BLaER1 treated with 17β-estradiol and CSF1 and Interleukin-3, amounts not matched to agents 10 nM and 100 nM (cell line): ENCODE data around the gene NANOS2.

Experiments
- H3K27ac ChIP-seq, 11 experiments: shearing (Covaris generic); formaldehyde crosslinking; 2 replicates each; pipeline ENCODE4 v1.8.1; 2022
- H3K27me3 ChIP-seq, 11 experiments: shearing (Covaris generic); formaldehyde crosslinking; 2 replicates each; pipeline ENCODE4 v1.8.1; 2022
- H3K36me3 ChIP-seq, 11 experiments: shearing (Covaris generic); formaldehyde crosslinking; 2 replicates each; pipeline ENCODE4 v1.8.1; 2022
- H3K4me1 ChIP-seq, 10 experiments: shearing (Covaris generic); formaldehyde crosslinking; 2 replicates each; pipeline ENCODE4 v1.8.1; 2022
- H3K4me2 ChIP-seq, 11 experiments: shearing (Covaris generic); formaldehyde crosslinking; 2 replicates each; pipeline ENCODE4 v1.8.1; 2022
- H3K4me3 ChIP-seq, 10 experiments: shearing (Covaris generic); formaldehyde crosslinking; 2 replicates each; pipeline ENCODE4 v1.8.1; 2022
- H3K9ac ChIP-seq, 11 experiments: shearing (Covaris generic); formaldehyde crosslinking; 2 replicates each; pipeline ENCODE4 v1.8.1; 2022
- H3K9me3 ChIP-seq, 11 experiments: shearing (Covaris generic); formaldehyde crosslinking; replicated peaks in 1 of 11; 2 replicates each; pipeline ENCODE4 v1.8.1; 2022
- H4K20me1 ChIP-seq, 11 experiments: shearing (Covaris generic); formaldehyde crosslinking; 2 replicates each; pipeline ENCODE4 v1.8.1; 2022
- Cebpa-rat ChIP-seq, 11 experiments: shearing (Covaris generic); IDR thresholded peaks; 2 replicates each; pipeline ENCODE4 v1.8.1; 2022

The NANOS2 gene

GRCh38 chr19:45895519-45895972, 19.0 kb downstream of the NANOS2 start:
- H4K20me1 ChIP-seq, result peaks cover 8 to 90% (median 63%) of the 10 kb centered on the region in 11 experiments; a peak in 19 of 22 replicates
- H3K4me1 ChIP-seq, result peaks cover 3 to 51% (median 27%) of the 10 kb centered on the region in 10 experiments
- peaks cover 43 to 84% (median 72%) of the 10 kb centered on the region in 11 experiments for H3K36me3 ChIP-seq
- H3K27ac ChIP-seq, result no peak overlapping the region
- H3K9ac ChIP-seq, result 0 out of 22 replicates have a peak overlapping the region, but pooled peaks of 2 of the 11 experiments have one; percentile 13
- no peaks in the 10 kb centered on the region for H3K9me3 ChIP-seq
- no peak overlapping the region for H3K4me3 ChIP-seq
- no peak overlapping the region for H3K4me2 ChIP-seq
- TF ChIP-seq Cebpa-rat (IDR thresholded peaks at IDR 0.05), result no peak
- H3K27me3 ChIP-seq, result no peaks in the 10 kb centered on the region

GRCh38 chr19:45890877-45891276, 23.7 kb downstream of the NANOS2 start:
- Histone ChIP-seq H3K36me3 (peaks cover 15 to 59% (median 39%) of the 10 kb centered on the region in 11 experiments), H3K4me3 (no peak overlapping the region), H4K20me1 (peaks cover 0 to 43% (median 22%) of the 10 kb centered on the region in 11 experiments; a peak in 14 of 22 replicates), H3K9ac (no peak overlapping the region), H3K27me3 (no peaks in the 10 kb centered on the region), H3K4me2 (no peak overlapping the region), H3K4me1 (peaks cover 5 to 27% (median 14%) of the 10 kb centered on the region in 10 experiments; a peak in 19 of 20 replicates), H3K27ac (no peak overlapping the region), H3K9me3 (no peaks in the 10 kb centered on the region)
- TF ChIP-seq Cebpa-rat (IDR thresholded peaks at IDR 0.05), result no peak

- TF ChIP-seq Cebpa-rat (IDR thresholded peaks at IDR 0.05), result no peak
- Histone ChIP-seq H3K27ac (no peak overlapping the region), H3K9me3 (no peaks in the 10 kb centered on the region), H3K9ac (no peak overlapping the region), H3K36me3 (peaks cover 2 to 49% (median 27%) of the 10 kb centered on the region in 11 experiments; a peak in 20 of 22 replicates), H3K4me1 (peaks cover 17 to 37% (median 25%) of the 10 kb centered on the region in 10 experiments), H3K4me3 (no peak overlapping the region), H4K20me1 (peaks cover 12 to 41% (median 20%) of the 10 kb centered on the region in 11 experiments; a peak in 20 of 22 replicates), H3K27me3 (no peaks in the 10 kb centered on the region), H3K4me2 (no peak overlapping the region)
Measured at GRCh38 chr19:45889210-45889885, 25.2 kb downstream of the NANOS2 start.

GRCh38 chr19:45887200-45887710, 27.3 kb downstream of the NANOS2 start:
- H3K27ac ChIP-seq, result peak overlapping the region; percentile 75 to 92 (median 89)
- peaks cover 26 to 43% (median 33%) of the 10 kb centered on the region in 11 experiments; a peak in 20 of 22 replicates for H4K20me1 ChIP-seq
- H3K9me3 ChIP-seq, result no peaks in the 10 kb centered on the region
- H3K9ac ChIP-seq, result peak overlapping the region; percentile 81 to 95 (median 88)
- no peaks in the 10 kb centered on the region for H3K27me3 ChIP-seq
- peak overlapping the region; percentile 90 to 100 (median 98) for H3K4me2 ChIP-seq
- peak overlapping the region; percentile 69 to 87 (median 78) for H3K4me3 ChIP-seq
- peaks cover 0 to 45% (median 26%) of the 10 kb centered on the region in 11 experiments; a peak in 17 of 22 replicates for H3K36me3 ChIP-seq
- peak in 7 of 11 experiments; percentile 17 to 68 (median 38); a peak in 6 of 22 replicates for TF ChIP-seq Cebpa-rat (IDR thresholded peaks at IDR 0.05)
- H3K4me1 ChIP-seq, result peaks cover 35 to 42% (median 39%) of the 10 kb centered on the region in 10 experiments

- no peak for TF ChIP-seq Cebpa-rat (IDR thresholded peaks at IDR 0.05)
- Histone ChIP-seq H3K27ac (peak overlapping the region; percentile 75 to 92 (median 89)), H3K9me3 (no peaks in the 10 kb centered on the region), H3K27me3 (no peaks in the 10 kb centered on the region), H4K20me1 (peaks cover 26 to 43% (median 36%) of the 10 kb centered on the region in 11 experiments; a peak in 20 of 22 replicates), H3K4me2 (peak overlapping the region; percentile 90 to 100 (median 98)), H3K4me3 (peak overlapping the region; percentile 69 to 87 (median 78)), H3K4me1 (peaks cover 35 to 48% (median 45%) of the 10 kb centered on the region in 10 experiments), H3K36me3 (peaks cover 0 to 38% (median 23%) of the 10 kb centered on the region in 11 experiments; a peak in 17 of 22 replicates), H3K9ac (peak overlapping the region; percentile 81 to 95 (median 88))
Measured at GRCh38 chr19:45886427-45887199, 28.0 kb downstream of the NANOS2 start.

GRCh38 chr19:45885556-45886426, 28.8 kb downstream of the NANOS2 start, which contains the start of gene IRF2BP1:
Gene IRF2BP1 (minus strand): TSS chr19:45886141. CDS start chr19:45885774, 367 bp downstream.
- Histone ChIP-seq H3K4me1 (peaks cover 35 to 50% (median 46%) of the 10 kb centered on the region in 10 experiments), H4K20me1 (peaks cover 26 to 47% (median 36%) of the 10 kb centered on the region in 11 experiments; a peak in 20 of 22 replicates), H3K9me3 (no peaks in the 10 kb centered on the region), H3K4me3 (peak within 1 kb of the TSS; percentile 69 to 87 (median 78)), H3K27ac (peak within 1 kb of the TSS; percentile 75 to 92 (median 89)), H3K27me3 (no peaks in the 10 kb centered on the region), H3K9ac (peak within 1 kb of the TSS; percentile 81 to 95 (median 88)), H3K4me2 (peak within 1 kb of the TSS; percentile 90 to 100 (median 98)), H3K36me3 (peaks cover 0 to 32% (median 20%) of the 10 kb centered on the region in 11 experiments; a peak in 16 of 22 replicates)
- TF ChIP-seq Cebpa-rat (IDR thresholded peaks at IDR 0.05), result peak in 7 of 11 experiments; percentile 8 to 44 (median 22); a peak in 5 of 22 replicates

- no peaks in the 10 kb centered on the region for H3K9me3 ChIP-seq
- peaks cover 35 to 53% (median 47%) of the 10 kb centered on the region in 10 experiments for H3K4me1 ChIP-seq
- H3K36me3 ChIP-seq, result peaks cover 0 to 26% (median 15%) of the 10 kb centered on the region in 11 experiments; a peak in 16 of 22 replicates
- H4K20me1 ChIP-seq, result peaks cover 26 to 47% (median 36%) of the 10 kb centered on the region in 11 experiments; a peak in 20 of 22 replicates
- H3K27me3 ChIP-seq, result no peaks in the 10 kb centered on the region
- TF ChIP-seq Cebpa-rat (IDR thresholded peaks at IDR 0.05), result no peak
- H3K9ac ChIP-seq, result peak overlapping the region; percentile 81 to 95 (median 88)
- peak overlapping the region; percentile 75 to 92 (median 89); a peak in 21 of 22 replicates for H3K27ac ChIP-seq
- peak overlapping the region; percentile 69 to 87 (median 78) for H3K4me3 ChIP-seq
- peak overlapping the region; percentile 90 to 100 (median 98) for H3K4me2 ChIP-seq
Measured at GRCh38 chr19:45884682-45885555, 29.7 kb downstream of the NANOS2 start.
